IMR-90 (cell line): Measurements from ENCODE around the gene STAMBPL1. TPM values are rescaled to one million over a fixed set of nuclear protein-coding genes. Genes with fewer than 3 reads are reported as not detected.

Source experiments
- ATAC-seq: fragments of 200-7000 bp; cut with Tn5 transposase; 2 replicates; pipeline ENCODE4 v1.9.1; 2020; ENCODE audit warnings: low read depth, mild to moderate bottlenecking, moderate library complexity
- BruUV-seq: library from RNA; stranded (reverse); fragments of 400-500 nt; replicated peaks from 2 replicates; lab custom pipeline; 2021; lab: Mats Ljungman, UMichigan
- CTCF ChIA-PET: fragments of 300-600 bp; formaldehyde crosslinking; extraction: SDS; loops from one replicate; lab custom pipeline; 2021; ENCODE audit warnings: antibody characterized with exemption; lab: Yijun Ruan, JAX
- POLR2A ChIA-PET: fragments of 300-600 bp; sonication (Branson Sonifier 250); formaldehyde crosslinking; loops from one replicate; lab custom pipeline; 2022; ENCODE audit warnings: antibody characterized with exemption; ENCODE audit not compliant: unreplicated experiment; lab: Charles Lee
- DNase-seq: peaks from one replicate; pipeline ENCODE4 v3.0.0; 2013
- H2AFZ ChIP-seq: replicated peaks from 2 replicates; pipeline ENCODE3; 2013; ENCODE audit warnings: low read length, mild to moderate bottlenecking; ENCODE audit not compliant: poor library complexity
- H2AK5ac ChIP-seq: 2 replicates; pipeline ENCODE4 v1.6.1; 2013; ENCODE audit warnings: low read depth, low read length, inconsistent platforms
- H2AK9ac ChIP-seq: replicated peaks from 2 replicates; pipeline ENCODE3; 2013; ENCODE audit warnings: mild to moderate bottlenecking, low read depth, low read length, moderate library complexity; ENCODE audit not compliant: poor library complexity
- H2BK120ac ChIP-seq: 2 replicates; pipeline ENCODE4 v1.6.1; 2013; ENCODE audit warnings: low read depth, low read length, inconsistent platforms
- H2BK15ac ChIP-seq: 3 replicates; pipeline ENCODE4 v1.6.1; 2013; ENCODE audit warnings: low read depth, low read length, inconsistent platforms
- H2BK20ac ChIP-seq: 2 replicates; pipeline ENCODE4 v1.6.1; 2013; ENCODE audit warnings: low read depth, mild to moderate bottlenecking, inconsistent platforms, low read length, moderate library complexity
- H2BK5ac ChIP-seq: 2 replicates; pipeline ENCODE4 v1.6.1; 2013; ENCODE audit warnings: mild to moderate bottlenecking, low read depth, low read length, inconsistent platforms; ENCODE audit not compliant: poor library complexity, severe bottlenecking
- H3K14ac ChIP-seq: replicated peaks from 2 replicates; pipeline ENCODE4 v1.6.1; 2013; ENCODE audit warnings: low read depth, low read length, inconsistent platforms
- H3K18ac ChIP-seq: 2 replicates; pipeline ENCODE4 v1.6.1; 2013; ENCODE audit warnings: low read depth, low read length, control low read depth
- H3K23ac ChIP-seq: 2 replicates; pipeline ENCODE4 v1.6.1; 2013; ENCODE audit warnings: low read depth, low read length, inconsistent platforms
- H3K27ac ChIP-seq: 2 replicates; pipeline ENCODE4 v1.5.1; 2013; ENCODE audit warnings: mild to moderate bottlenecking, control low read depth, low read length; ENCODE audit not compliant: insufficient read depth
- H3K27me3 ChIP-seq: 2 replicates; pipeline ENCODE4 v1.6.1; 2013; ENCODE audit warnings: low read length; ENCODE audit not compliant: control insufficient read depth, insufficient read depth
- H3K36me3 ChIP-seq: 2 replicates; pipeline ENCODE4 v1.6.1; 2013; ENCODE audit warnings: low read length, mixed read lengths; ENCODE audit not compliant: control insufficient read depth, insufficient read depth
- H3K4ac ChIP-seq: 2 replicates; pipeline ENCODE4 v1.6.1; 2013; ENCODE audit warnings: low read depth, low read length, inconsistent platforms
- H3K4me1 ChIP-seq: 2 replicates; pipeline ENCODE4 v1.6.1; 2013; ENCODE audit warnings: low read length, mixed read lengths; ENCODE audit not compliant: control insufficient read depth, insufficient read depth
- H3K4me2 ChIP-seq: 2 replicates; pipeline ENCODE4 v1.6.1; 2013; ENCODE audit warnings: low read depth, mild to moderate bottlenecking, control low read depth, low read length, moderate library complexity
- H3K4me3 ChIP-seq: 2 replicates; pipeline ENCODE4 v1.5.1; 2013; ENCODE audit warnings: low read depth, mild to moderate bottlenecking, control low read depth, low read length, moderate library complexity; ENCODE audit not compliant: insufficient read depth
- H3K56ac ChIP-seq: 2 replicates; pipeline ENCODE4 v1.6.1; 2013; ENCODE audit warnings: low read length, inconsistent platforms; ENCODE audit not compliant: insufficient read depth; ENCODE audit errors: extremely low read depth
- H3K79me1 ChIP-seq, 2 experiments: 2 replicates each; pipeline ENCODE4 v1.6.1; 2013; ENCODE audit warnings: low read length in 2 of 2, inconsistent platforms in 1 of 2, low read depth in 1 of 2
- H3K9ac ChIP-seq: 2 replicates; pipeline ENCODE4 v1.6.1; 2013; ENCODE audit warnings: low read depth, low read length, control low read depth
- H3K9me1 ChIP-seq: 2 replicates; pipeline ENCODE4 v1.6.1; 2013; ENCODE audit warnings: low read length, inconsistent platforms; ENCODE audit not compliant: insufficient read depth
- H3K9me3 ChIP-seq: 2 replicates; pipeline ENCODE4 v1.6.1; 2013; ENCODE audit warnings: low read length; ENCODE audit not compliant: control insufficient read depth, insufficient read depth
- H4K20me1 ChIP-seq: 2 replicates; pipeline ENCODE4 v1.6.1; 2013; ENCODE audit warnings: low read length, inconsistent platforms; ENCODE audit not compliant: insufficient read depth
- H4K5ac ChIP-seq: 2 replicates; pipeline ENCODE4 v1.6.1; 2013; ENCODE audit warnings: mild to moderate bottlenecking, low read depth, low read length, control low read depth
- H4K8ac ChIP-seq, 2 experiments: 2 replicates each; pipeline ENCODE4 v1.6.1; 2013; ENCODE audit warnings: low read depth in 2 of 2, low read length in 2 of 2, control low read depth in 1 of 2, inconsistent platforms in 1 of 2
- H4K91ac ChIP-seq: 2 replicates; pipeline ENCODE4 v1.6.1; 2013; ENCODE audit warnings: low read depth, low read length, inconsistent platforms; ENCODE audit not compliant: insufficient read depth
- CEBPB ChIP-seq: IDR thresholded peaks from 2 replicates; pipeline ENCODE4 v1.6.1; 2012; ENCODE audit warnings: low read depth, low read length, improper control_type of control experiment
- CTCF ChIP-seq: conservative IDR thresholded peaks from 2 replicates; pipeline ENCODE4 v1.5.1; 2012; ENCODE audit warnings: mild to moderate bottlenecking, low read depth, low read length, improper control_type of control experiment
- MAZ ChIP-seq: IDR thresholded peaks from 2 replicates; pipeline ENCODE4 v1.6.1; 2012; ENCODE audit warnings: low read depth, mild to moderate bottlenecking, low read length, improper control_type of control experiment, moderate library complexity, borderline replicate concordance
- MXI1 ChIP-seq: IDR thresholded peaks from 2 replicates; pipeline ENCODE4 v1.6.1; 2012; ENCODE audit warnings: low read depth, mild to moderate bottlenecking, low read length, moderate library complexity, borderline replicate concordance
- NFE2L2 ChIP-seq: fragments of 150-350 bp; IDR thresholded peaks from 2 replicates; pipeline ENCODE4 v1.6.1; 2016; ENCODE audit warnings: low read depth, mild to moderate bottlenecking, low read length
- POLR2A ChIP-seq: IDR thresholded peaks from 2 replicates; pipeline ENCODE4 v1.6.1; 2012; ENCODE audit warnings: mild to moderate bottlenecking, low read depth, low read length
- RAD21 ChIP-seq: IDR thresholded peaks from 2 replicates; pipeline ENCODE4 v1.6.1; 2012; ENCODE audit warnings: low read length, improper control_type of control experiment
- SMC3 ChIP-seq: fragments of 150-350 bp; IDR thresholded peaks from 2 replicates; pipeline ENCODE4 v1.6.1; 2016; ENCODE audit warnings: low read depth, mild to moderate bottlenecking, antibody characterized with exemption, low read length, moderate library complexity
- WGBS, 2 experiments: methylation state at CpG; one replicate each; pipeline versions ENCODE4 v1.1.5 to v1.1.7; 2013; ENCODE audit warnings: missing lambda C conversion rate in 2 of 2; ENCODE audit not compliant: insufficient read length in 1 of 2; ENCODE audit errors: extremely low coverage in 2 of 2; 5-methylcytosine and 5-hydroxymethylcytosine counted together
- dilution Hi-C: fragments of 300-500 bp; cut with HindIII; formaldehyde crosslinking; loops from one replicate; pipeline ENCODE4 v1.14.3; 2018; ENCODE audit warnings: low sequenced_read_pairs; ENCODE audit not compliant: unreplicated experiment
- in situ Hi-C: fragments of 300-500 bp; cut with MboI; formaldehyde crosslinking; loops from 3 replicates; pipeline ENCODE4 v1.14.3; 2019; ENCODE audit warnings: low sequenced_read_pairs, inconsistent platforms, mixed read lengths
- intact Hi-C: fragments of 100-400 bp; cut with micrococcal nuclease; formaldehyde crosslinking; loops from 2 replicates; pipeline ENCODE4 v1.10.0; 2022
- polyA plus RNA-seq, 3 experiments: library from polyadenylated mRNA; depleted of rRNA; stranded (reverse); fragments of >200 nt; gene quantifications; 2 replicates each; pipeline ENCODE4 v1.2.3, GENCODE V29; 2012; ENCODE audit warnings: low replicate concordance in 1 of 3
- total RNA-seq: library from RNA; depleted of rRNA; stranded (reverse); fragments of >200 nt; gene quantifications from 2 replicates; pipeline ENCODE4 v1.2.3, GENCODE V29; 2012

Gene STAMBPL1
- total and polyA plus RNA-seq, 2 of the 4 experiments (the other 2 are of a cell fraction) = 26.8 to 28.1 TPM

GRCh38 chr10:88893611-88894010, 13.6 kb downstream of the STAMBPL1 start:
- H3K9ac ChIP-seq = peak overlapping the region; percentile 4; the same call in 1 of the 2 replicates
- peaks cover 40% of the 10 kb centered on the region for H3K4me1 ChIP-seq
- intact Hi-C loops (no loop called here), dilution Hi-C loops (no loop called here), in situ Hi-C loops (no loop called here)
- H3K27ac ChIP-seq = peak overlapping the region; percentile 66; the same call in 1 of the 2 replicates
- H2BK120ac ChIP-seq = peak overlapping the region; percentile 82
- peak overlapping the region; percentile 29; the same call in 1 of the 2 replicates for H3K56ac ChIP-seq
- H4K5ac ChIP-seq = peak overlapping the region; percentile 83; the same call in 1 of the 2 replicates
- H3K14ac ChIP-seq = peak overlapping the region; percentile 75; the same call in 1 of the 2 replicates
- no peaks in the 10 kb centered on the region for H3K27me3 ChIP-seq
- peak overlapping the region; percentile 76; the same call in 1 of the 2 replicates for H3K4ac ChIP-seq
- TF ChIP-seq MAZ (no peak), POLR2A (no peak), SMC3 (no peak), CEBPB (no peak), MXI1 (no peak), RAD21 (no peak), CTCF (no peak), NFE2L2 (no peak)
- peaks cover 2% of the 10 kb centered on the region; the same call in 1 of the 2 replicates for H3K36me3 ChIP-seq
- no peak overlapping the region; the same call in 1 of the 2 replicates for H3K4me3 ChIP-seq
- peak overlapping the region; percentile 79; the same call in 1 of the 2 replicates for H3K23ac ChIP-seq
- POLR2A ChIA-PET = no interaction called here
- no peaks in the 10 kb centered on the region; the same call in 1 of the 2 replicates for H4K20me1 ChIP-seq
- peak overlapping the region; percentile 77; the same call in 1 of the 2 replicates for H3K4me2 ChIP-seq
- peak overlapping the region; percentile 87 for H2BK20ac ChIP-seq
- H2AFZ ChIP-seq = no peak overlapping the region
- no peaks in the 10 kb centered on the region for H3K9me3 ChIP-seq
- CTCF ChIA-PET = no interaction called here
- BruUV-seq = no TSS peak
- DNase-seq (peak; percentile 40), ATAC-seq (peak; percentile 13; the same call in 1 of the 2 replicates)
- H2AK5ac ChIP-seq = peak overlapping the region; percentile 52; the same call in 1 of the 2 replicates
- peak overlapping the region; percentile 93; the same call in 1 of the 2 replicates for H3K18ac ChIP-seq
- no CpG with 5 or more reads among the region's 3 CpGs for WGBS, 2 experiments
- peak overlapping the region; percentile 46 to 83 for H4K8ac ChIP-seq
- H2AK9ac ChIP-seq = no peak overlapping the region
- peaks cover 38 to 63% of the 10 kb centered on the region in 2 experiments for H3K79me1 ChIP-seq
- H2BK5ac ChIP-seq = peak overlapping the region; percentile 94
- peaks cover 19% of the 10 kb centered on the region for H3K9me1 ChIP-seq
- peak overlapping the region; percentile 86 for H2BK15ac ChIP-seq
- peak overlapping the region; percentile 63 for H4K91ac ChIP-seq
